Endothelial cell (in vitro differentiated cells): ENCODE measurements around the gene CCDC106. TPM values are rescaled to one million over a fixed set of nuclear protein-coding genes. Genes with fewer than 3 reads are reported as not detected.

ENCODE experiments used
- DNase-seq: peaks from one replicate; pipeline ENCODE4 v3.0.0; 2021; ENCODE audit warnings: low spot score
- H3K27ac Mint-ChIP-seq: one replicate; pipeline ENCODE4 v1.8.0; 2021; ENCODE audit warnings: mixed read lengths, inconsistent platforms; ENCODE audit not compliant: unreplicated experiment
- H3K27me3 Mint-ChIP-seq: one replicate; pipeline ENCODE4 v1.8.0; 2021; ENCODE audit warnings: mild to moderate bottlenecking, moderate library complexity, mixed read lengths, inconsistent platforms; ENCODE audit not compliant: unreplicated experiment
- H3K36me3 Mint-ChIP-seq: one replicate; pipeline ENCODE4 v1.8.0; 2021; ENCODE audit warnings: mild to moderate bottlenecking, low read depth, mixed read lengths, inconsistent platforms; ENCODE audit not compliant: unreplicated experiment
- H3K4me1 Mint-ChIP-seq: one replicate; pipeline ENCODE4 v1.8.0; 2021; ENCODE audit warnings: mild to moderate bottlenecking, mixed read lengths, inconsistent platforms; ENCODE audit not compliant: unreplicated experiment
- H3K4me3 Mint-ChIP-seq: one replicate; pipeline ENCODE4 v1.8.0; 2021; ENCODE audit warnings: mild to moderate bottlenecking, mixed read lengths, inconsistent platforms; ENCODE audit not compliant: unreplicated experiment
- H3K9me3 Mint-ChIP-seq: one replicate; pipeline ENCODE4 v1.8.0; 2021; ENCODE audit warnings: mixed read lengths, inconsistent platforms; ENCODE audit not compliant: unreplicated experiment
- total RNA-seq: library from RNA; stranded (reverse); fragmentation: NEBNext Ultra II Directional; extraction: Animal tissue kit (Norgen Biotek cat#: 25700); gene quantifications from one replicate; pipeline ENCODE4 v1.2.1, GENCODE V29; 2021; ENCODE audit not compliant: unreplicated experiment
- TF ChIP-seq, protein P1 (sequence below): fragments of 200-600 bp; sonication (generic); IDR thresholded peaks from one replicate; pipeline ENCODE4 v1.5.0; 2021; ENCODE audit warnings: antibody characterized with exemption; ENCODE audit not compliant: unreplicated experiment

CCDC106 gene
- total RNA-seq, 1 donor from 2014 or later: 20.1 TPM

DNA sequence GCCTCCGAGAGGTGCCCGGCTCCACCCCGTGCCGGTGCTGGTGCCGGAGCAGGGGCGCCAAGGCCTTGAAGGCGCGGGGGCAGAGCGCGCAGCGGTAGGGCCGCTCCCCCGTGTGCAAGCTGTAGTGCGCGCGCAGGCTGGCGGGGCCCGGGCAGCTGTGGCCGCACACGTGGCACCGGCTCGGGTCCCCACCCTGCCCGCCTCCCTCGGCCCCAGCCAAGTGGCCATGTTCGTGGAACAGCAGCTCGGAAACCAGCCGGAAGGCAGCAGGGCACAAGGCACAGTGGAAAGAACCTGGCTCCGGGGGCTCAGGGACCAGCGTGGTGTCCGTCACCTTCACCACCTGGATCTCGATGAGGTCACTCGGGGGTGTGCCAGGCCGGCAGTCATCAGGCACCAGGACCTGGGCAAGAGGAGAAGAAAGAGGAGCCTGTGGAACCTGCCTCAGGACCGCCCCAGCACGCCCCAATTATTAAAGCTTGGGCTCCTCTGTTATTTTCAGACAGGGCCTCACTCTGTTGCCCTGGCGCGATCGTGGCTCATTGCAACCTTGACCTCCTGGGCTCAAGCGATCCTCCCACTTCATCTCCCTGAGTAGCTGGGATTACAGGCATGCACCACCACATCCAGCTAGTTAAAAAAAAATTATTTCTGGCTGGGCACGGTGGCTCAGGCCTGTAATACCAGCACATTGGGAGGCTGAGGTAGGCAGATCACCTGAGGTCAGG is 25.6 kb upstream of the CCDC106 start:
- Mint-ChIP-seq H3K27me3 (peaks cover 11% of the 10 kb centered on the region), H3K9me3 (no peaks in the 10 kb centered on the region), H3K36me3 (peaks cover 11% of the 10 kb centered on the region), H3K4me1 (peaks cover 16% of the 10 kb centered on the region), H3K4me3 (no peak overlapping the region), H3K27ac (no peak overlapping the region)
- TF ChIP-seq, protein P1, sequence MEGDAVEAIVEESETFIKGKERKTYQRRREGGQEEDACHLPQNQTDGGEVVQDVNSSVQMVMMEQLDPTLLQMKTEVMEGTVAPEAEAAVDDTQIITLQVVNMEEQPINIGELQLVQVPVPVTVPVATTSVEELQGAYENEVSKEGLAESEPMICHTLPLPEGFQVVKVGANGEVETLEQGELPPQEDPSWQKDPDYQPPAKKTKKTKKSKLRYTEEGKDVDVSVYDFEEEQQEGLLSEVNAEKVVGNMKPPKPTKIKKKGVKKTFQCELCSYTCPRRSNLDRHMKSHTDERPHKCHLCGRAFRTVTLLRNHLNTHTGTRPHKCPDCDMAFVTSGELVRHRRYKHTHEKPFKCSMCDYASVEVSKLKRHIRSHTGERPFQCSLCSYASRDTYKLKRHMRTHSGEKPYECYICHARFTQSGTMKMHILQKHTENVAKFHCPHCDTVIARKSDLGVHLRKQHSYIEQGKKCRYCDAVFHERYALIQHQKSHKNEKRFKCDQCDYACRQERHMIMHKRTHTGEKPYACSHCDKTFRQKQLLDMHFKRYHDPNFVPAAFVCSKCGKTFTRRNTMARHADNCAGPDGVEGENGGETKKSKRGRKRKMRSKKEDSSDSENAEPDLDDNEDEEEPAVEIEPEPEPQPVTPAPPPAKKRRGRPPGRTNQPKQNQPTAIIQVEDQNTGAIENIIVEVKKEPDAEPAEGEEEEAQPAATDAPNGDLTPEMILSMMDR: no peak
- DNase-seq: no peak

DNA sequence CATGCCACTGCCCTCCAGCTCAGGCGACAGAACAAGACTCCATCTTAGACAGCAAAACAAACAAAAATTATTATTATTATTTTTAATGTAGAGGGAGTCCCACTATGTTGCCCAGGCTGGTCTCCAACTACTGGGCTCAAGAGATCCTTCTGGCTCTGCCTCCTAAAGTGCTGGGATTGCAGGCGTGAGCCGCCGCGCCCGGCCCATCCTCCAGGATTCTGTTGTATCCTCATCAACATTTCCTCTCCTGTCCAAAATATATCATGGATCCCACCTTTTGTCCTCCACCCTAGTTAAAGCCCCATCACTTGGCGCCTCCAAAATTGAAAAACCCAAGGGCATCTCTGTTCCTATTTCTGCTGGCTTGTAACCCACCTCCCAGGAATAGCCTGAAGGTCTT is 24.9 kb upstream of the CCDC106 start:
- Mint-ChIP-seq H3K9me3 (no peaks in the 10 kb centered on the region), H3K4me1 (peaks cover 16% of the 10 kb centered on the region), H3K36me3 (peaks cover 7% of the 10 kb centered on the region), H3K4me3 (peak overlapping the region; percentile 89), H3K27ac (peak overlapping the region; percentile 74), H3K27me3 (peaks cover 7% of the 10 kb centered on the region)
- TF ChIP-seq, protein P1: no peak
- no peak for DNase-seq

DNA sequence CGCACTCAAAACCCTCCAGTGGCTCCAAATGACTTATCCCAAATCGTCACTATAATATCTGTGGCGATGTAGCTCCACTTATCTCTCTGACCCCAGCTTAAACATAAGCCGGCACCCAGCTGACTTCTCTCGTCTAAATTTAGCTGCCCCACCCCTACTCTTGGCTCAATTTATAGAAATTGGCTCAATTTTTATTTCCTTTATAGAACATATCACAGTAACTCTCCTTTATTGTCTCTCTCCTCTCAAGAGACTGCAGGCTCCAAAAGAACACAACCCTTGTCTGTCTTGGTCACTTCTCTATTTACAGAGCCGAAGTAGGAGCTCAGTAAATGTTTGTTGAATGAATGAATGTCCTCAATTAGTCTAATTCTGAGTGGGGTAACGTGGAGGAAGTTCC is 24.5 kb upstream of the CCDC106 start:
- peaks cover 16% of the 10 kb centered on the region for H3K4me1 Mint-ChIP-seq
- DNase-seq: no peak
- peak overlapping the region; percentile 74 for H3K27ac Mint-ChIP-seq
- TF ChIP-seq, protein P1: no peak
- peak overlapping the region; percentile 89 for H3K4me3 Mint-ChIP-seq
- H3K36me3 Mint-ChIP-seq: peaks cover 7% of the 10 kb centered on the region
- H3K9me3 Mint-ChIP-seq: no peaks in the 10 kb centered on the region
- H3K27me3 Mint-ChIP-seq: peaks cover 7% of the 10 kb centered on the region

DNA sequence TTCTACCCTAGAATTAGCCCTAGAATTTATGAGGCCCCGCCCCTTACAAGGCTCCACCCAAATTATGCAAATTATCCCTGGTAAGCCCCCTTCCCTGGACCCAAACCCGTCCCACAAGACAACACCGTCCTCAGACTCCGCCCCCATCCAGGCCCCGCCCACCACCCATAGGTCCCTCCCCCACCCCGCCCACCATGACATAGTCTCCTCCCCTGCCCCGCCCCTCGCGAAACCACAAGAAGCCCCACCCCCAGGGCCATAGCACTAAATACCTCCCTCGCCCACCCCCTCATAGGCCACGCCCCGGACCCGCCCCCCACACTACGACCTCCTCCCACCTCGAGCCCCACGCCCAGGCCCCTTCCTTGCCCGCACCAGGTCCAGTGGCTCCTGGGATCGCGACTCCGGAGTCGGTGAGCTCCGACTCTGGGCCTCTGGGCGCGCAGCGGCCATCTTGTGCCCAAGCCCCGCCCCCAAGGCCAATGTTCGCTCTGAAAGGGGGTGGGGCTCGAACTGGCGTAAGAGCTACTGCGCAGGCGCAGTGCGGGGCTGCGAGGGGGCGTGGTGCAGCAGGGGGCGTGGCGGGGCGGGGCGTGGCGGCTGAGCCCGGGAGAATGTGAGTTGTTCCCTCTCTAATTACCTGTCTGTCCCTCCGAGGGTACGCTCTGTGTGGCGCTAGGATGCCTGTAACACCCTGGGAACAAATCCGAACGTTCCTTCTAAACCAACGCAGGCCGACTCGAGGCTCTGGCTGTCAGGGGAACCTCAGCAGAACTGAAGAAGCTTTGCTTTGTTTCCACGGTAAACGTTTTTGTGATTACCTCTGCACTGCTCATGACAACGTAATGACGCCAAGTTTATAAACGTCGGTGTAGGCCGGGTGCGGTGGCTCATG is 23.7 kb upstream of the CCDC106 start, which contains the start of gene ZNF784:
TSS of gene ZNF784 (minus strand) at position 458 of the 895 bp plus-strand sequence. CDS start at position 453, 5 bp downstream.
- H3K9me3 Mint-ChIP-seq: no peaks in the 10 kb centered on the region
- TF ChIP-seq, protein P1: no peak
- H3K27me3 Mint-ChIP-seq: peaks cover 7% of the 10 kb centered on the region
- DNase-seq: peak; percentile 97
- peak within 1 kb of the TSS; percentile 74 for H3K27ac Mint-ChIP-seq
- H3K36me3 Mint-ChIP-seq: peaks cover 7% of the 10 kb centered on the region
- peaks cover 16% of the 10 kb centered on the region for H3K4me1 Mint-ChIP-seq
- peak within 1 kb of the TSS; percentile 89 for H3K4me3 Mint-ChIP-seq
